WTC11 (cell line): ENCODE results near the gene GPI.

Experiments used
- ARID4B ChIP-seq: sonication (generic); formaldehyde crosslinking; IDR thresholded peaks from 2 replicates; pipeline ENCODE4 v1.8.0; 2023; ENCODE audit warnings: missing genetic modification reagents, mild to moderate bottlenecking, borderline replicate concordance
- ATF6 ChIP-seq: sonication (generic); formaldehyde crosslinking; IDR thresholded peaks from 2 replicates; pipeline ENCODE4 v1.8.1; 2023; ENCODE audit warnings: mild to moderate bottlenecking, missing genetic modification reagents
- CREB1 ChIP-seq: sonication (generic); formaldehyde crosslinking; IDR thresholded peaks from 2 replicates; pipeline ENCODE4 v1.8.0; 2023; ENCODE audit warnings: mild to moderate bottlenecking, missing genetic modification reagents
- CTCF ChIP-seq: fragments of 200-600 bp; IDR thresholded peaks from 2 replicates; pipeline ENCODE4 v1.8.0; 2022; ENCODE audit warnings: antibody characterized with exemption
- IRF1 ChIP-seq: sonication (generic); formaldehyde crosslinking; IDR thresholded peaks from 2 replicates; pipeline ENCODE4 v1.8.0; 2023; ENCODE audit warnings: missing genetic modification reagents
- MAX ChIP-seq: sonication (generic); formaldehyde crosslinking; IDR thresholded peaks from 2 replicates; pipeline ENCODE4 v1.8.0; 2022; ENCODE audit warnings: mild to moderate bottlenecking, missing genetic modification reagents
- NR2C2 ChIP-seq: sonication (generic); formaldehyde crosslinking; IDR thresholded peaks from 2 replicates; pipeline ENCODE4 v1.8.0; 2022; ENCODE audit warnings: mild to moderate bottlenecking, missing genetic modification reagents
- NR3C1 ChIP-seq: sonication (generic); formaldehyde crosslinking; conservative IDR thresholded peaks from 2 replicates; pipeline ENCODE4 v1.8.1; 2023; ENCODE audit warnings: low read depth, mild to moderate bottlenecking, missing genetic modification reagents
- SMAD4 ChIP-seq: sonication (generic); formaldehyde crosslinking; IDR thresholded peaks from 2 replicates; pipeline ENCODE4 v1.8.0; 2022; ENCODE audit warnings: mild to moderate bottlenecking, missing genetic modification reagents
- TEAD4 ChIP-seq: sonication (generic); formaldehyde crosslinking; IDR thresholded peaks from 2 replicates; pipeline ENCODE4 v1.8.0; 2022; ENCODE audit warnings: mild to moderate bottlenecking, missing genetic modification reagents
- USF1 ChIP-seq: sonication (generic); formaldehyde crosslinking; IDR thresholded peaks from 2 replicates; pipeline ENCODE4 v1.8.0; 2022; ENCODE audit warnings: mild to moderate bottlenecking, missing genetic modification reagents
- ZNF232 ChIP-seq: sonication (generic); formaldehyde crosslinking; IDR thresholded peaks from 2 replicates; pipeline ENCODE4 v1.8.0; 2022; ENCODE audit warnings: mild to moderate bottlenecking, missing genetic modification reagents
- ZNF396 ChIP-seq: fragments of 250-450 bp; sonication (Bioruptor Pico); IDR thresholded peaks from 2 replicates; pipeline ENCODE4 v1.8.0; 2021; ENCODE audit warnings: mild to moderate bottlenecking, moderate library complexity, borderline replicate concordance
- TF ChIP-seq, protein P1 (sequence below): sonication (generic); formaldehyde crosslinking; IDR thresholded peaks from 2 replicates; pipeline ENCODE4 v1.8.1; 2023; ENCODE audit warnings: mild to moderate bottlenecking, missing genetic modification reagents, moderate library complexity

- no peak for TF ChIP-seq TEAD4 (CRISPR knock-in tag)
- no peak for TF ChIP-seq ZNF396
- TF ChIP-seq CTCF, result no peak
- no peak for TF ChIP-seq ZNF232
- TF ChIP-seq NR3C1 (CRISPR knock-in tag), result no peak
- no peak for TF ChIP-seq USF1 (CRISPR knock-in tag)
- TF ChIP-seq ARID4B (CRISPR knock-in tag), result no peak
- TF ChIP-seq CREB1 (CRISPR knock-in tag), result no peak
- TF ChIP-seq ATF6 (CRISPR knock-in tag), result no peak
- no peak for TF ChIP-seq NR2C2
- no peak for TF ChIP-seq MAX (CRISPR knock-in tag)
- no peak for TF ChIP-seq SMAD4 (CRISPR knock-in tag)
- TF ChIP-seq IRF1 (CRISPR knock-in tag), result no peak
- TF ChIP-seq, protein P1, sequence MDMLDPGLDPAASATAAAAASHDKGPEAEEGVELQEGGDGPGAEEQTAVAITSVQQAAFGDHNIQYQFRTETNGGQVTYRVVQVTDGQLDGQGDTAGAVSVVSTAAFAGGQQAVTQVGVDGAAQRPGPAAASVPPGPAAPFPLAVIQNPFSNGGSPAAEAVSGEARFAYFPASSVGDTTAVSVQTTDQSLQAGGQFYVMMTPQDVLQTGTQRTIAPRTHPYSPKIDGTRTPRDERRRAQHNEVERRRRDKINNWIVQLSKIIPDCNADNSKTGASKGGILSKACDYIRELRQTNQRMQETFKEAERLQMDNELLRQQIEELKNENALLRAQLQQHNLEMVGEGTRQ (CRISPR knock-in tag), result no peak
Observed at GRCh38 chr19:34383599-34383998, 18.6 kb downstream of the GPI start.
